Measurements from ENCODE around the gene NUDT19.

DNA sequence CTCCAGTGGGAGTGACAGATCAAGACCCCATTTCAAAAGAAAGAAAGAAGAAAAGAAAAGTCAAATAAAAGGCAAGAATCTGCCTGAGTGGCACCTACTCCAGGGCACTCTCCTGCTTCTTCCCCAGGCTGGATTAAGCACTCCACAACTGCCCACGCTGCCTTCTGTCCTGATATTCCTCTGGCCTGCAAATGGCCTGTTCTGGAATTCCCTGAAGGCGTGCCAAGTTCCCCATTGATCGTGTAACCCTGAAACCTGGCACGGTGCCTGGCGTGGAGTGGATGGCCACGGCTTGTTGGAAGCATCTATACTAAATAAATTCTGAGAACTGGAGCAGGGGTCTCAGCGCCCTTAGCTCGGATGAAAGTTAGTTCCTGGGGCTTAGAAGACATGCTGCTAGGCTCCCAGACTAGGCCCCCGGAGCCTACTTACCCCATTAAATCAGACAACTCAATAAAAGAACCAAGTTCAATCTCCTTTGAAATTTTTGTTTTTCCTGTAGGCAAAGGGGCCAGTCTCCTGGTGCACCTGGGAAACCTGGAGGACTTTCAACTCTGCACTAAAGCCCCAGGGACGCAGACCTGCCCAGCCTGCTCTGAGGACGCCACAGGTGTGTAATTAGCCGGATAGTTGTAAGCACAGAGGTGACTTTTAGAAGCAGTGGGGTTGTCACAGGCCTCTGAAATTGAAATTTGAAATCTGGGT is 38.6 kb upstream of the NUDT19 start:
- TF ChIP-seq, protein P1, sequence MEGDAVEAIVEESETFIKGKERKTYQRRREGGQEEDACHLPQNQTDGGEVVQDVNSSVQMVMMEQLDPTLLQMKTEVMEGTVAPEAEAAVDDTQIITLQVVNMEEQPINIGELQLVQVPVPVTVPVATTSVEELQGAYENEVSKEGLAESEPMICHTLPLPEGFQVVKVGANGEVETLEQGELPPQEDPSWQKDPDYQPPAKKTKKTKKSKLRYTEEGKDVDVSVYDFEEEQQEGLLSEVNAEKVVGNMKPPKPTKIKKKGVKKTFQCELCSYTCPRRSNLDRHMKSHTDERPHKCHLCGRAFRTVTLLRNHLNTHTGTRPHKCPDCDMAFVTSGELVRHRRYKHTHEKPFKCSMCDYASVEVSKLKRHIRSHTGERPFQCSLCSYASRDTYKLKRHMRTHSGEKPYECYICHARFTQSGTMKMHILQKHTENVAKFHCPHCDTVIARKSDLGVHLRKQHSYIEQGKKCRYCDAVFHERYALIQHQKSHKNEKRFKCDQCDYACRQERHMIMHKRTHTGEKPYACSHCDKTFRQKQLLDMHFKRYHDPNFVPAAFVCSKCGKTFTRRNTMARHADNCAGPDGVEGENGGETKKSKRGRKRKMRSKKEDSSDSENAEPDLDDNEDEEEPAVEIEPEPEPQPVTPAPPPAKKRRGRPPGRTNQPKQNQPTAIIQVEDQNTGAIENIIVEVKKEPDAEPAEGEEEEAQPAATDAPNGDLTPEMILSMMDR (conservative IDR thresholded peaks at IDR 0.05): no peak
- TF ChIP-seq ZFX (IDR thresholded peaks at IDR 0.05): no peak
